ENCODE measurements around the gene CTDSP1.

CTDSP1 gene

GRCh38 chr2:218421027-218421426 is 21.4 kb downstream of the CTDSP1 start:
- Histone ChIP-seq H3K36me3 (replicated peaks) (no peaks in the 10 kb centered on the region), H3K4me3 (ENCODE audit: low read depth, low read length) (no peak overlapping the region), H3K27ac (no peak overlapping the region), H3K27me3 (replicated peaks) (no peaks in the 10 kb centered on the region)
- no peak for DNase-seq
- TF ChIP-seq CTCF (IDR thresholded peaks at IDR 0.05; ENCODE audit: low read depth, low read length, missing control alignments): no peak
- in situ Hi-C loops (cut with HindIII; ENCODE audit: low pct_ligation_motif_present, low sequenced_read_pairs): no loop called here

- no peak for DNase-seq
- H3K27ac ChIP-seq: no peak overlapping the region
- H3K4me3 ChIP-seq (ENCODE audit: low read depth, low read length): no peak overlapping the region
- TF ChIP-seq CTCF (IDR thresholded peaks at IDR 0.05; ENCODE audit: low read depth, low read length, missing control alignments): no peak
- no peaks in the 10 kb centered on the region for H3K27me3 ChIP-seq (replicated peaks)
- H3K36me3 ChIP-seq (replicated peaks): no peaks in the 10 kb centered on the region
- in situ Hi-C loops (cut with HindIII; ENCODE audit: low pct_ligation_motif_present, low sequenced_read_pairs): no loop called here
Observed at GRCh38 chr2:218422403-218423086, 22.9 kb downstream of the CTDSP1 start.

GRCh38 chr2:218423584-218423983 is 23.9 kb downstream of the CTDSP1 start:
- H3K27ac ChIP-seq: no peak overlapping the region
- no peak overlapping the region for H3K4me3 ChIP-seq (ENCODE audit: low read depth, low read length)
- no peaks in the 10 kb centered on the region for H3K36me3 ChIP-seq (replicated peaks)
- H3K27me3 ChIP-seq (replicated peaks): no peaks in the 10 kb centered on the region
- in situ Hi-C loops (cut with HindIII; ENCODE audit: low pct_ligation_motif_present, low sequenced_read_pairs): no loop called here
- no peak for DNase-seq
- TF ChIP-seq CTCF (IDR thresholded peaks at IDR 0.05; ENCODE audit: low read depth, low read length, missing control alignments): no peak

- no peak overlapping the region for H3K4me3 ChIP-seq (ENCODE audit: low read depth, low read length)
- H3K27ac ChIP-seq: no peak overlapping the region
Observed at GRCh38 chr2:218425531-218425930, 25.9 kb downstream of the CTDSP1 start.

GRCh38 chr2:218427741-218428140 is 28.1 kb downstream of the CTDSP1 start:
- in situ Hi-C loops (cut with HindIII; ENCODE audit: low pct_ligation_motif_present, low sequenced_read_pairs): no loop called here
- DNase-seq: no peak
- no peak for TF ChIP-seq CTCF (IDR thresholded peaks at IDR 0.05; ENCODE audit: low read depth, low read length, missing control alignments)
- Histone ChIP-seq H3K4me3 (ENCODE audit: low read depth, low read length) (no peak overlapping the region), H3K36me3 (replicated peaks) (no peaks in the 10 kb centered on the region), H3K27me3 (replicated peaks) (no peaks in the 10 kb centered on the region), H3K27ac (no peak overlapping the region)

More at GRCh38 chr2:218425531-218425930, 25.9 kb downstream of the CTDSP1 start:
- H3K36me3 ChIP-seq (replicated peaks): no peaks in the 10 kb centered on the region
- no peak for TF ChIP-seq CTCF (IDR thresholded peaks at IDR 0.05; ENCODE audit: low read depth, low read length, missing control alignments)
- H3K27me3 ChIP-seq (replicated peaks): no peaks in the 10 kb centered on the region
- in situ Hi-C loops (cut with HindIII; ENCODE audit: low pct_ligation_motif_present, low sequenced_read_pairs): no loop called here
- no peak for DNase-seq

Measured in brain microvascular endothelial cell (primary cell).